ENCODE results near the gene PSMA5.
"Not testable (repeated sequence)": the region's sequence is repeated elsewhere in the genome, so short reads cannot be mapped to it uniquely, and the experiment has no call there.

The PSMA5 gene

GRCh38 chr1:109475261-109475660 is 49.0 kb upstream of the PSMA5 start:
- no peaks in the 10 kb centered on the region for H3K4me1 ChIP-seq (ENCODE audit: control insufficient read depth, insufficient read depth, low read length)
- no peak overlapping the region for H3K4me3 ChIP-seq (ENCODE audit: low read depth, low read length)
- H3K27ac ChIP-seq (ENCODE audit: extremely low read depth, low read depth, low read length), result no peak overlapping the region
- no peaks in the 10 kb centered on the region for H3K9me3 ChIP-seq (ENCODE audit: control insufficient read depth, insufficient read depth, low read depth, low read length)
- ChIA-PET POLR2A (no interaction called here), CTCF (interaction anchor here (0.7 to 1.4 kb wide), 2 partner anchors 15 to 19 kb away, joined by 4 to 5 read pairs; partner anchors contain the start of gene CYB561D1)
- TF ChIP-seq GLI2 (tag by site-specific recombination; IDR thresholded peaks at IDR 0.05; ENCODE audit: borderline replicate concordance, low read depth) (no peak), ZSCAN18 (tag by site-specific recombination; IDR thresholded peaks at IDR 0.05) (no peak), ZBTB8A (tag by site-specific recombination; IDR thresholded peaks at IDR 0.05) (no peak), ZNF776 (tag by site-specific recombination; IDR thresholded peaks at IDR 0.05; ENCODE audit: borderline replicate concordance) (no peak), FEZF1 (tag by site-specific recombination; IDR thresholded peaks at IDR 0.05) (no peak)
- H3K36me3 ChIP-seq (ENCODE audit: control insufficient read depth in 2 of 2, insufficient read depth in 1 of 2, low read length in 2 of 2), result no peaks in the 10 kb centered on the region

DNA sequence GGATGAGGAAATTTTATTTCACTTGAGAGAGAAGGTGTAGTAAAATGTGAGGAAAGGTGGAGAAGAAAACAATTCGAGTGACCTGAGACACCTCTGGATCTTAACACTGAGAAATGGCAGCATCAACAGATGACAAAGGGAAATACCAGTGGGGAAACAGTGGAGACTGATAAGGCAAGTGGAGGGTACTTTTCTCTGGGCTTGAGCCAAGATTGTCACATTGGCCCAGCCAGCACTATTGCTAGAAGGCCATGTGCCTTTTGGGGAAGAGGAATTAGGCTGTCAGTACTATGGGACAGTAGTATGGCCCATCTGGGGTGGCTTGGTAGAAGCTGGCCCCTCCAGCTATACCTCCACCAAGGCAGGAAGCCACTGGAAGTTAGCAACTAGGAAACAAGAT is 48.4 kb upstream of the PSMA5 start:
- ChIA-PET POLR2A (no interaction called here), CTCF (interaction anchor here (0.7 to 1.4 kb wide), 2 partner anchors 15 to 20 kb away, joined by 4 to 5 read pairs; partner anchors contain the start of gene CYB561D1)
- H3K36me3 ChIP-seq (ENCODE audit: control insufficient read depth in 2 of 2, insufficient read depth in 1 of 2, low read length in 2 of 2), result no peaks in the 10 kb centered on the region
- H3K27ac ChIP-seq (ENCODE audit: extremely low read depth, low read depth, low read length), result no peak overlapping the region
- H3K4me1 ChIP-seq (ENCODE audit: control insufficient read depth, insufficient read depth, low read length), result no peaks in the 10 kb centered on the region
- no peak for TF ChIP-seq ZEB2 (tag by site-specific recombination; IDR thresholded peaks at IDR 0.05)
- TF ChIP-seq ZNF677 (tag by site-specific recombination; IDR thresholded peaks at IDR 0.05), result no peak
- TF ChIP-seq, protein P1, sequence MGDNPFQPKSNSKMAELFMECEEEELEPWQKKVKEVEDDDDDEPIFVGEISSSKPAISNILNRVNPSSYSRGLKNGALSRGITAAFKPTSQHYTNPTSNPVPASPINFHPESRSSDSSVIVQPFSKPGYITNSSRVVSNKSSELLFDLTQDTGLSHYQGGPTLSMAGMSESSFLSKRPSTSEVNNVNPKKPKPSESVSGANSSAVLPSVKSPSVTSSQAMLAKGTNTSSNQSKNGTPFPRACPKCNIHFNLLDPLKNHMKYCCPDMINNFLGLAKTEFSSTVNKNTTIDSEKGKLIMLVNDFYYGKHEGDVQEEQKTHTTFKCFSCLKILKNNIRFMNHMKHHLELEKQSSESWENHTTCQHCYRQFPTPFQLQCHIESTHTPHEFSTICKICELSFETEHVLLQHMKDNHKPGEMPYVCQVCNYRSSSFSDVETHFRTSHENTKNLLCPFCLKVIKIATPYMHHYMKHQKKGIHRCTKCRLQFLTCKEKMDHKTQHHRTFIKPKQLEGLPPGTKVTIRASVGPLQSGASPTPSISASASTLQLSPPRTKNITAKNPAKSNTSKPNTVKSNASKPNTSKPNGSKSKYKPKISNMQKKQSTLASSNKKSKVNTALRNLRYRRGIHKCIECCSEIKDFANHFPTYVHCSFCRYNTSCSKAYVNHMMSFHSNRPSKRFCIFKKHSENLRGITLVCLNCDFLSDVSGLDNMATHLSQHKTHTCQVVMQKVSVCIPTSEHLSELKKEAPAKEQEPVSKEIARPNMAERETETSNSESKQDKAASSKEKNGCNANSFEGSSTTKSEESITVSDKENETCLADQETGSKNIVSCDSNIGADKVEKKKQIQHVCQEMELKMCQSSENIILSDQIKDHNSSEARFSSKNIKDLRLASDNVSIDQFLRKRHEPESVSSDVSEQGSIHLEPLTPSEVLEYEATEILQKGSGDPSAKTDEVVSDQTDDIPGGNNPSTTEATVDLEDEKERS (tag by site-specific recombination; IDR thresholded peaks at IDR 0.05), result no peak
- no peaks in the 10 kb centered on the region for H3K9me3 ChIP-seq (ENCODE audit: control insufficient read depth, insufficient read depth, low read depth, low read length)
- H3K4me3 ChIP-seq (ENCODE audit: low read depth, low read length), result no peak overlapping the region

GRCh38 chr1:109473284-109474057 is 47.2 kb upstream of the PSMA5 start:
- H3K36me3 ChIP-seq (ENCODE audit: control insufficient read depth in 2 of 2, insufficient read depth in 1 of 2, low read length in 2 of 2); H3K9me3 ChIP-seq (ENCODE audit: control insufficient read depth, insufficient read depth, low read depth, low read length); H3K4me1 ChIP-seq (ENCODE audit: control insufficient read depth, insufficient read depth, low read length); H3K4me3 ChIP-seq (ENCODE audit: low read depth, low read length); H3K27ac ChIP-seq (ENCODE audit: extremely low read depth, low read depth, low read length): not testable (repeated sequence)
- CTCF ChIA-PET, result interaction anchor here (0.5 to 0.7 kb wide), 3 partner anchors 20 to 913 kb away, joined by 3 to 4 read pairs (median 3); partner anchors contain the start of gene EEIG2
- POLR2A ChIA-PET, result interaction anchor here (0.8 kb wide), 1 partner anchor 10 kb away, joined by 5 read pairs; no protein-coding TSS in a partner anchor

GRCh38 chr1:109472779-109473178 is 46.5 kb upstream of the PSMA5 start:
- Histone ChIP-seq H3K4me1 (ENCODE audit: control insufficient read depth, insufficient read depth, low read length) (no peaks in the 10 kb centered on the region), H3K36me3 (ENCODE audit: control insufficient read depth in 2 of 2, insufficient read depth in 1 of 2, low read length in 2 of 2) (no peaks in the 10 kb centered on the region), H3K27ac (ENCODE audit: extremely low read depth, low read depth, low read length) (no peak overlapping the region), H3K4me3 (ENCODE audit: low read depth, low read length) (no peak overlapping the region), H3K9me3 (ENCODE audit: control insufficient read depth, insufficient read depth, low read depth, low read length) (no peaks in the 10 kb centered on the region)
- CTCF ChIA-PET, result interaction anchor here (0.5 to 0.7 kb wide), 2 partner anchors 231 to 913 kb away, joined by 3 to 4 read pairs; partner anchors contain the start of gene EEIG2
- POLR2A ChIA-PET, result no interaction called here
- no peak for TF ChIP-seq ZNF140 (tag by site-specific recombination; IDR thresholded peaks at IDR 0.05)
- TF ChIP-seq ZNF239 (tag by site-specific recombination; IDR thresholded peaks at IDR 0.05), result no peak
- TF ChIP-seq ZNF302 (tag by site-specific recombination; IDR thresholded peaks at IDR 0.05; ENCODE audit: low read depth), result no peak
- no peak for TF ChIP-seq SETDB1 (IDR thresholded peaks at IDR 0.05; ENCODE audit: insufficient read length, low read length)
- TF ChIP-seq ZNF560 (tag by site-specific recombination; IDR thresholded peaks at IDR 0.05; ENCODE audit: borderline replicate concordance), result no peak
- TF ChIP-seq PRDM10 (tag by site-specific recombination; IDR thresholded peaks at IDR 0.05), result no peak
- TF ChIP-seq, protein P2, sequence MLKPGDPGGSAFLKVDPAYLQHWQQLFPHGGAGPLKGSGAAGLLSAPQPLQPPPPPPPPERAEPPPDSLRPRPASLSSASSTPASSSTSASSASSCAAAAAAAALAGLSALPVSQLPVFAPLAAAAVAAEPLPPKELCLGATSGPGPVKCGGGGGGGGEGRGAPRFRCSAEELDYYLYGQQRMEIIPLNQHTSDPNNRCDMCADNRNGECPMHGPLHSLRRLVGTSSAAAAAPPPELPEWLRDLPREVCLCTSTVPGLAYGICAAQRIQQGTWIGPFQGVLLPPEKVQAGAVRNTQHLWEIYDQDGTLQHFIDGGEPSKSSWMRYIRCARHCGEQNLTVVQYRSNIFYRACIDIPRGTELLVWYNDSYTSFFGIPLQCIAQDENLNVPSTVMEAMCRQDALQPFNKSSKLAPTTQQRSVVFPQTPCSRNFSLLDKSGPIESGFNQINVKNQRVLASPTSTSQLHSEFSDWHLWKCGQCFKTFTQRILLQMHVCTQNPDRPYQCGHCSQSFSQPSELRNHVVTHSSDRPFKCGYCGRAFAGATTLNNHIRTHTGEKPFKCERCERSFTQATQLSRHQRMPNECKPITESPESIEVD (tag by site-specific recombination; IDR thresholded peaks at IDR 0.05), result no peak
- TF ChIP-seq ZNF133 (tag by site-specific recombination; IDR thresholded peaks at IDR 0.05), result no peak
- TF ChIP-seq ZNF211 (tag by site-specific recombination; IDR thresholded peaks at IDR 0.05; ENCODE audit: low read depth), result no peak

Data from HEK293 (cell line).